SIG-M5 (cell line): ENCODE data around the gene POLR2A.

ENCODE experiments used
- DNase-seq: peaks from one replicate; lab custom pipeline; 2025; lab: John Stamatoyannopoulos, UW

The POLR2A gene

DNA sequence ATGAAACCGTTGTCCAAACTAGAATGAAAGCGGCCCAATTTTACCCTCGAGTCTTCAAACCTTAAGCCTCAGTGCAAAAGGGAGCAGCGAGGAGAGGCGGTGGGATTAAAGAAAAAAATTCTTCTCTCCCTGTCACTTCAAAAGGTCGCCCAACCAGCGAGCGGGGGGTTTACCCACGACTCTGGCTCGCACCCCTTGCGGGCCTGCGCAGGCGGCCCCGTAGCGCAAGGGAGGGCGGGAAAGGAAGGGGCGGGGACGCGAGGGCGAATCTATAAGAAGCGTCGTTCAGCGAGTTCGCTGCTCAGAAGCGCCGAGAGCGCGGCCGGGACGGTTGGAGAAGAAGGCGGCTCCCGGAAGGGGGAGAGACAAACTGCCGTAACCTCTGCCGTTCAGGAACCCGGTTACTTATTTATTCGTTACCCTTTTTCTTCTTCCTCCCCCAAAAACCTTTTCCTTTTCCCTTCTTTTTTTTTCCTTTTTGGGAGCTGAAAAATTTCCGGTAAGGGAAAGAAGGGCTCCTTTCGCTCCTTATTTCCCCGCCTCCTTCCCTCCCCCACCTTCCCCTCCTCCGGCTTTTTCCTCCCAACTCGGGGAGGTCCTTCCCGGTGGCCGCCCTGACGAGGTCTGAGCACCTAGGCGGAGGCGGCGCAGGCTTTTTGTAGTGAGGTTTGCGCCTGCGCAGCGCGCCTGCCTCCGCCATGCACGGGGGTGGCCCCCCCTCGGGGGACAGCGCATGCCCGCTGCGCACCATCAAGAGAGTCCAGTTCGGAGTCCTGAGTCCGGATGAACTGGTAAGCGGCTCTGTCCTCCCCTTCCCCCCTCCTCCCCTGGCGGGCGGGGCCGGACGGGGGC lies at the start of gene POLR2A:
TSS of gene POLR2A (plus strand) at position 300 of the 852 bp plus-strand sequence.
- peak; percentile 43 for DNase-seq

DNA sequence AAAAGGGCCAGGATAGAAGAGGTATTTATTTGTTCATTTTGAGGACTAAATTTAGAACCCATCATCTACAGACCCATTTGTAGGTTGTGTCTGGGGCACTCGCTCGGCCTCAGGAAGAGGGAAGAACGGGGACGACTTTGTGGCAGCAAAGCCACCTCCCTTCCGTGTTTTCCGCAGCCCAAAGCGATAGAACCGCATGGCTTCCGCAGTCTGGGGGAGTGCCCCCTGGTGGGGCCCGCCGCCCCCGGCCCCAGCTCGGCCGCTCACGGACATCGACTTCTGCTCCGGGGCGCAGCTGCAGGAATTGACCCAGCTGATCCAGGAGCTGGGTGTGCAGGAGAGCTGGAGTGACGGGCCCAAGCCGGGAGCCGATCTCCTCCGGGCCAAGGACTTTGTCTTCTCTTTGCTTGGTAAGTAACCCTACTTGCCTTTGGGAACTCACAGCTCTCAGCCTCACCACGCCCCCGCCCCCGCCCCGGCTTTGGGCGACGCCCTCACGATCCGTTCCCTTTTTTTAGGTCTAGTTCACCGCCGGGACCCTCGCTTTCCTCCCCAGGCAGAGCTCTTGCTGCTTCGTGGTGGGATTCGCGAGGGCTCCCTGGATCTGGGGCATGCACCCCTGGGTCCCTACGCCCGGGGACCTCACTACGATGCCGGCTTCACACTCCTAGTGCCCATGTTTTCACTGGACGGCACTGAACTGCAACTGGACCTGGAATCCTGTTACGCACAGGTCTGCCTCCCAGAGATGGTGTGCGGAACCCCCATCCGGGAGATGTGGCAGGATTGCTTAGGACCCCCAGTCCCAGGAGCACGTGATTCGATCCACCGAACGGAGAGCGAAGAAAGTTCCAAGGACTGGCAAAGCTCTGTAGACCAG lies 48.2 kb upstream of the POLR2A start:
- no peak for DNase-seq

DNA sequence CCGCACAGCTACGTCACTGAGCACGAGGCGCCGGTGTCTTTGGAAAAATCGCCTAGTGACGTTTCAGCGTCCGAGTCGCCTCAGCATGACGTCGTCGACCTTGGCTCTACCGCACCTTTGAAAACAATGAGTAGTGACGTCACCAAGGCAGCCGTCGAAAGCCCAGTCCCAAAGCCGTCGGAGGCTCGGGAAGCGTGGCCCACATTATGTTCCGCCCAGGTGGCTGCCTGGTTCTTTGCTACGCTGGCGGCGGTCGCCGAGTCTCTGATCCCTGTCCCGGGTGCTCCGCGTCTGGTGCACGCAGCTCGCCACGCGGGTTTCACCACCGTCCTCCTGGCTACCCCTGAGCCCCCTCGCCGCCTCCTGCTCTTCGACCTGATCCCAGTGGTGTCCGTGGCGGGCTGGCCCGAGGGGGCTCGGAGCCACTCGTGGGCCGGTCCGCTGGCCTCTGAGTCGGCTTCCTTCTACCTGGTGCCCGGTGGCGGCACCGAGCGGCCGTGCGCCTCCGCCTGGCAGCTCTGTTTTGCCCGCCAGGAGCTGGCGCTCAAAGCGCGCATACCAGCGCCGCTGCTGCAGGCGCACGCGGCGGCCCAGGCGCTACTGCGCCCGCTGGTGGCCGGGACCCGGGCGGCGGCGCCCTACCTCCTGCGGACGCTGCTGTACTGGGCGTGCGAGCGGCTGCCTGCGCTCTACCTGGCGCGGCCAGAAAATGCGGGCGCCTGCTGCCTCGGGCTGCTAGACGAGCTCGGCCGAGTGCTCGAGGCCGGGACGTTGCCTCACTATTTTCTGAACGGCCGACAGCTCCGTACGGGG lies 47.4 kb upstream of the POLR2A start:
- DNase-seq, result no peak

DNA sequence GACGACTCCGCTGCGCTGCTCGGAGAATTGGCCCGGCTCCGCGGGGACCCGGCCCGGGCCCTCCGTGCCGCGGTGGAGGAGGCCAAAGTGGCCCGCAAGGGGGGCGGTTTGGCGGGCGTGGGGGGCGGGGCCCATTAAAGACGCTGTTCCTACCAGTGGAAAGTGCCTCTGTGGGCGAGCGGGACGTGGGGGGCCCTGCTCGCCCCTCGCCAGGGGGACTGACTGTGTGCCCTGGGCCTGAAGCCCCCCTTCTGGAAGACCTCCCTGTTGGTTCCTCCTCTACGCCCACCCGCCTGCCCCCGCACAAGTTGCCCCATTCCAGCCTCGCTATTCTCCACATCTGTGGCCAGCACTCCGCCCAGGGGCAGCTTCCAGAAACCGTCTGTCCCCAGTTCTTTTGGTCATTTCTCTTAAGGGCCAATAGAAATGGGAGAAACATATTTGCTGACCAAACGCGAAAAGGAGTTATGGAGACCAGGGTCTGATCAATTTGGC lies 46.8 kb upstream of the POLR2A start:
- no peak for DNase-seq

DNA sequence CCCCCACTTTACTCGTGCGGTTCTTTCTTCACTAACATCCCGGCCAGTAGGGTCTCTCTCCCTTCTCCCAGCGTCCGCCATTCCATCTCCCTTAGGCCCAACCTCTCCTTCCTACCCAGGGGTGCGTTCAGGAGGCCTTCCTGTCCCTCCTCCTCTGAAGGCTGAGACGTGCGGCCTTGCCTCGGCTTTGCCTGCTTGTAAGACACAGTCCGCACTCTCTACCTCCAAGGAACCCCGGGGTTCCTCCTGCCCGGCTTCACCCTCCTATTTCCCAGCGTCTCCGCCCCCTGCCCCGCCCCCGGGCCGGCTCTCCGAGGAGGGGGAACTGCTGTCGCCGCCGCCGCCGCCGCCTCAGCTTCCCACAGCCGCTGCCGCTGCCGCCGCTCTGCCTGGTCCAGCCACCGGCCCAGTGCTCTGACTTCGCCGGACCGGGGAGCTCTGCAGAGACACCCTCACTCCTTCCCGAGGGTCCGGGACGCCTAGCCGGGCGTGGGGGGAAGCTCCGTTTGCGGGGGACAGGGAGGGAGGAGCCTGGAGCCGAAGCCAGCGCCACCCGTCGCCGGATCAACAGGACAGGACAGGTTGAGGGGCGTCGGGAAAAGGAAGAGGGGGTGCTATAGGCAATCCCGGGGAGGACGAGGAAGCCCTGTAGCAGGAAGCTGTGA lies 46.1 kb upstream of the POLR2A start:
- DNase-seq, result no peak

DNA sequence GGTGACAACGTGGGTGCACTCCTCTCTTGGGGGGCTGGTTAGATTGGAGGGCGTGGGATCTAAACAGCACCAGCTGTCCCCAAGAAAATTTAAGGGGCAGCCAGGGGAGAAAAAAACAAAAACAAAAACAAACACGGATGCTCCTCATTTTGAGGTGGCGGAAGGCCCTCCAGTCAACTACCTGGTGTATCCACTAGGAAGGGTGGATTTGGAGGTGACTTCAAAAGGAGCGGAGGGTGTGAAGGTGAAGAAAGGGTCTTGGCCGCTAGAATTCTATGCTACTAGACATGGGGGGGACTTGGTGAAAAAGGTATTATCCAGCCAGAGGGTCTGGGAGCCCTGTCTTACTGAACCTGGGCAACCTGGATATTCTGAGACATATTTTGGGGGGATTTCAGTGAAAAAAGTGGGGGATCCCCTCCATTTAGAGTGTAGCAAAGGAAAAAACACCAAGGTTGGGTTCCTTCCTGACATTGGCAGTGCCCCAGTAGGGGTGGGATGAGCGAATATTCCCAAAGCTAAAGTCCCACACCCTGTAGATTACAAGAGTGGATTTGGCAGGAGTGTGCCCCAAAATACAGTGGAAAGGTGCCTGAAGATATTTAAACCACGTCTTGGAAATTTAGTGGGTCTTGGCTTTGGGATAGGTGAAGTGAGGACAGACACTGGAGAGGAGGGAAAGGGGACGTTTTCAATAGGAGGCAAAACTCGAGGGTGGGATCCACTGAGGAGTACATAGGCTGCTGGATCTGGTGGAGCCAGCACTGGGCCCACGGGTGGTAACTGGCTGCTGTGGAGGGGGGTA lies 45.3 kb upstream of the POLR2A start:
- no peak for DNase-seq

DNA sequence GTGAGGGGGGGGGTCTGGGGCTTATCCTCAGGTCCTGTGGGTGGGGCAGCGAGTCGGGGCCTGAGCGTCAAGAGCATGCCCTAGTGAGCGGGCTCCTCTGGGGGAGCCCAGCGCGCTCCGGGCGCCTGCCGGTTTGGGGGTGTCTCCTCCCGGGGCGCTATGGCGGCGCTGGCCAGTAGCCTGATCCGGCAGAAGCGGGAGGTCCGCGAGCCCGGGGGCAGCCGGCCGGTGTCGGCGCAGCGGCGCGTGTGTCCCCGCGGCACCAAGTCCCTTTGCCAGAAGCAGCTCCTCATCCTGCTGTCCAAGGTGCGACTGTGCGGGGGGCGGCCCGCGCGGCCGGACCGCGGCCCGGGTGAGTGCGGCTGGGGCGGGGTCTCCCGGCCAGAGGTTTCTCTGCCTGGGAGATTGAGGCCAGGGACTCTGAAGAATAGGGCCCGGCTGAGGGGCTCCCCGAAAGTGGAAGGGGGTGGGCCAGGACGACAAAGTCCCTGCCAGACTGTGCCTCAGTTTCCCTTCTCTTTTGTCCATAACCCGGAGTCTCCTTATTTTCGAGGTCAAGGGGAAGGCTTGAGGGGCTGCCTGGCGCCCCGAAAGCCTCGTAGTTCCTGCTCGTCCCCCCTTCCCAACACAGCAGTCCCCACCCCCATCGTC lies 44.6 kb upstream of the POLR2A start, which contains the start of gene FGF11:
TSS of gene FGF11 (plus strand) at position 51 of the 651 bp plus-strand sequence. CDS start at position 160, 109 bp downstream.
- DNase-seq, result no peak

DNA sequence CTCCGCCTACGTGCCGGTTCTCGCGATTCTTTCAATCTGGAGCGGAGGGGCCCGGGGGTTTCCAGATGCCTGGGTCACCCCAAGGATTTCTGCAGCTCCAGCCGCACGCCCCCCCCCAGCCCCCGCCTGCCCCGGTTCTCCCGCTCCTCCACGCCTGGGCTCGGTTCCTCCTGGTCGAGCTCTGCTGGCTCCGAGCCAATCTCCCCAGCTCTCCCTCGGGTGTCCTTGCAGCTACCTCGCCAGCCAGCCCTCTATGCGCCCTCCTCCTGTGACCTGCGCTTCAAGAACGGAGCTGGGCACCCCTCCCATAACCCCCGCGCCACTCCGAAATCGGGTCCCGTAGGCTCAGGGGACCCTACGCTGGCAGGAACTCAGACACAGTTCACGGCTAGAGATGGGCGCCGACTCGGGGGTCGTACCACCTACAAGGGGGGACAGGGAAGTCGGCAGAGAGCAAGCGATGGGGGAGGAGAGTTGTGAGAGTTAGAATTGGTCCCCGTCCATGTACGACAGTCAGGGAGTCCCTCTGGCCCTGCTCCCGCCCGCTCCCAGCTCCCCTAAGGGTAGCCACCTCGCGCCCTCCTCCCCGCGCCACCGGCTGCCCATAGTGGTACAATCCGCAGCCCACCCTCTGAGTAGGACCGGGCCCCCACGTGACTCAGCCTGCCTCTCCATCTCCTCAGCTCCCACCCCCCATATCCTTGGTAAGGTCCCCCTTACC lies 43.9 kb upstream of the POLR2A start:
- no peak for DNase-seq

DNA sequence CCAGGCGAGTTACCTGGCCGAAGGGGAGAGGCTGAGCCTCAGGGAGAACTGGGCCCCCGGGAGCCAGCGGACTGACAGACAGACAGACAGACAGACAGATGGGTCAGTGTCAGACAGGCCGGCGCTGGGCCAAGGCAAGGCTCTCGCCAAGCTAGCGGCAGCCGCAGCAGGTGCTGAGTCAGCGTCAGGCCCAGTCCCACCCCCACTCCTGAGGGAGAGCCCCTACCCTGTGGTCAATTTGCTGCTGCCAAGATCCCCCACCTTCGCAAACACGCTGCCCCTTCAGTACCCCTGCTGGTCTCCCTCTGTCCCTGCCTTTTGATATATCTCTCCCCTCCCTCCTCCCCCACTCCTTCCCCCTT lies 43.4 kb upstream of the POLR2A start:
- DNase-seq, result no peak

DNA sequence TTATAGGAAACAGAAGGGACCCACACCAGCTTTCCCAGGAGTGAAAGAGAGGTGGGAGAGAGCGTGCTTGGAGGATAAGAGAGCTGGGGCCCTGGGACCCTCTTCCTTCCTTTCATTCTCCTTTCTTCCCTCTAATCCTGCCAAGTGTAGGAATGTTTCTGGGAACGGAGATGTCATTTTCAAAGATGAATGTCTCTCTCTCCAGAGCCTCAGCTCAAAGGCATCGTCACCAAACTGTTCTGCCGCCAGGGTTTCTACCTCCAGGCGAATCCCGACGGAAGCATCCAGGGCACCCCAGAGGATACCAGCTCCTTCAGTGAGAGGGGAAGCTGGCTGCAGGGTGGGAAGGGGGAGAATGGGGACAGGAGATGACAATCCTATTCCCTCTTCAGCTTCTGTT lies 42.9 kb upstream of the POLR2A start:
- no peak for DNase-seq

DNA sequence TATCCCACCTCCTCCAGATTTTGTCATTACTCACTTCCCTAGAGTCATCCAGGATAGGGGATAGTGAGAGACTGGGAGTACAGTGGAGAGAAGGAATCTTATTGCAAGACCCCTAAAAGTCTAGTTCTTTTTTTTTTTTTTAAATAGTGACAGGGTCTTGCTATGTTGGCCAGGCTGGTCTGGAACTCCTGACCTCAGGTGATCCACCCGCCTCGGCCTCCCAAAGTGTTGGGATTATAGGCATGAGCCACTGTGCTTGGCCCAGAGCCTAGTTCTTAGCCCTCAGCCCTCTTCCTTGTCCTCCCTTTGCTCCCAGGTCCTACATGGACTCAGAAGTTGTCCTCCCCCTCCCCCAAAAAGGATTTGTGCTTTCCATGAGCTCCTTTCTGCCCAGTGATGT lies 42.0 kb upstream of the POLR2A start:
- DNase-seq, result no peak

DNA sequence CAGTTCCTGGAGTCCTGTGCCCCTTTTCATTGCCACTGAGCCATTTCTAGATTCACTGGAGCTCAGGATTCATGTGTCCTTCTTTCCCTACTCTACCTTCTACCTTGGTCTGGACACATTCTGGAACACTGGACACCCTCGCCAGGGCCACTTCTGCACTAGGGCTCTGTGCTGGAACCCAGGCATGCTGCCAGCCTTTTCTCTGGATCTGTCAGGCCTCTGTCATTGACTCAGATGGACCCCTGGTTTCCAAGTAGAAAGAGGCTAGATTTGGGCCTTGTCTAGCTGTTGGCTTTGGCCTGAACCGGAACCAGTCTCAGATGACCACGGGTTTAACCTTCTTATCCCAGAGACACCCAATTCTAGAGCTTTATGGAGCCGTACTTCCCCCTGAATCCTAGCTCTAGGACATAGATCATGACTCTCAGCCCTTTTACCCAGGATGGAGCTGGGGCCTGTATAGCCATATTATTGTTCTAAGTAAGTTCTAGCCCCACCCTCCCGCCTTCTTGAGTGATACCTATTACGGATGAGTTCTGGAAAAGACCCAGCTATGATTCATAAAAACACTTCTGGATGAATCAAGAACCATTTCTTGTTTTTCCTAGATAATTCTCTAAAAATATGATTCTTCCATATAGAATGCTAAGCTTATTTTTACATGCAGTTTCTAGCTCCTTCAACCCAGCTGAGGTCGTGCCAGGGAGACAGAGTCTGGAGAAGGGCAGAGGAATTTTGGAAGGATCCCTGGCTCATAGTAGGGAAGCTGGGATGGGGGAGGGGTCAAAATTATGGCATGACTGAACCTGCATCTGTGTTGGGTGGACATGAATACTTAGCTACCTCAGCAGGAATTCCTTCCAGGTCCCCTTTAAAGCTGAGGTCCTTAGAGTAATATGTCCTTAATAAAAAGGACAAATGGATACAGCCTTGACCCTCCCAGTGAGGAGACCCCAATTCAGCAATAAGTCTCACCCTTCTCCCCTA lies 40.4 kb upstream of the POLR2A start:
- no peak for DNase-seq

DNA sequence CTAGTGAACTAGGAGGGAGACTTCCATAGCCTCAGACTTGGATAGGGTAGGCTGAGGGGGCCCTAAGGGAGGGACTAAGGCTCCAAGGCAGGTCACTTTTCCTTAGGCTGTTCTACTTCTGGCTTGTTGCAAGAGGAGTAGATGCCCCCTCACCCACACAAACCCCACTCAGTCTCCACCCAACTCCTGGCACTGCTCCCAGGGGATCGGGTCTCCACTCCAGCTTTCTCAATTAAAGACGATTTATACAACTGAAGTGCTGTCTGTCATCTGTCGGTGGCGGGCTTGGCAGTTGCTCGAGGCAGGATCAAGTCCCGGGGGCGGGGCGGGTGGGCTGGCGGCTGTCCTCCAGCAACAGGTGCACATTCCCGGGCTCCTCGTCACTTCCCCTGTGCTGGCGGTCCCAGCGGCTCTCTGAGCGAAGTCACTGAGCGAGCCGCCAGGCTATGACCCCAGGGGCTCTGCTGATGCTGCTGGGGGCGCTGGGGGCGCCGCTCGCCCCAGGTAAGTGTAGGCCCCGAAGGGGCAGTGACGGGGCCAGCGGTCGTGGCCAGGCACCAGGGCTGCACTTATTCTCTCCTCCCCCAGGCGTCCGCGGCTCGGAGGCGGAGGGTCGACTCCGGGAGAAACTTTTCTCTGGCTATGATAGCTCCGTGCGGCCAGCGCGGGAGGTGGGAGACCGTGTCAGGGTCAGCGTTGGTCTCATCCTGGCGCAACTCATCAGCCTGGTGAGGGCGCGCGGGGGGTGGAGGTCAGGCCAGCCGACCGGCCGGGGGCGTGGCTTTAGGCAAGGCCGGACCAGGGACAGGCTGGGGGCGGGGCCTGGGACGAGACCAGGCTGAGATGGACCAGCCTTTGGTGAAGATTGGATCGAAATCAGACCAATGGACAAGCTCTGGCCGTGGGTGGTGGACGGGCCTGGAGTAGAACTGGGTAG lies 39.2 kb upstream of the POLR2A start, which contains the start of gene CHRNB1:
TSS of gene CHRNB1 (plus strand) at position 380 of the 937 bp plus-strand sequence. CDS start at position 447, 67 bp downstream.
- no peak for DNase-seq

DNA sequence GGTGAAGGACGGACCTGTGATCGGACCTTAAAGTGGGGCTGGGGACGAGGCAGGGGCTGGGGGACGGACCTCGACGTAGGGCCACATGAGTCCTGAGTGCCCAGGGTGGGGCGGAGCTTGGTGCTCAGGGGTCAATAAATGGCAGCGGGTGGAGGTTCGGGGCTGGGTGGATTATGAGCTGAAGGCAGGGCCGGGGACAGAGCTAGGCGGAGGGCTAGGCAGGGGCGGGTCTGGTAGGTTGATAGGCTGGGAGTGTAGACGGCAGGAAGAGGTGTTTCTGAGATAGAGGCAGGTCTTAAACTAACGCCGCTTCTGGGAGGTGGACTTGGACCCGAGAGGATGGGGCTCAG lies 38.6 kb upstream of the POLR2A start:
- no peak for DNase-seq

DNA sequence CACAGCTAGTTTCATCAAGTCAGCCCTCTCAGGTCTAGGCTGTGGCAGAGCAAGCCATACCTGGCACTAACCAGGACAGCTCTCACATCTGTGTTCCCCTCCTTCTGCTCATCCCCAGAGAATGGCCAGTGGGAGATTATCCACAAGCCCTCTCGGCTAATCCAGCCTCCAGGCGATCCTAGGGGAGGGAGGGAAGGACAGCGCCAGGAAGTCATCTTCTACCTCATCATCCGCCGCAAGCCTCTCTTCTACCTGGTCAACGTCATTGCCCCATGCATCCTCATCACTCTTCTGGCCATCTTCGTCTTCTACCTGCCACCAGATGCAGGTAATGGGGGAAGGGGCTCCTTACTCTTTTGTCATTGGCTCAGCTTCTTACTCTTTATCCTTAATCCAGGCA lies 35.7 kb upstream of the POLR2A start:
- DNase-seq, result no peak

DNA sequence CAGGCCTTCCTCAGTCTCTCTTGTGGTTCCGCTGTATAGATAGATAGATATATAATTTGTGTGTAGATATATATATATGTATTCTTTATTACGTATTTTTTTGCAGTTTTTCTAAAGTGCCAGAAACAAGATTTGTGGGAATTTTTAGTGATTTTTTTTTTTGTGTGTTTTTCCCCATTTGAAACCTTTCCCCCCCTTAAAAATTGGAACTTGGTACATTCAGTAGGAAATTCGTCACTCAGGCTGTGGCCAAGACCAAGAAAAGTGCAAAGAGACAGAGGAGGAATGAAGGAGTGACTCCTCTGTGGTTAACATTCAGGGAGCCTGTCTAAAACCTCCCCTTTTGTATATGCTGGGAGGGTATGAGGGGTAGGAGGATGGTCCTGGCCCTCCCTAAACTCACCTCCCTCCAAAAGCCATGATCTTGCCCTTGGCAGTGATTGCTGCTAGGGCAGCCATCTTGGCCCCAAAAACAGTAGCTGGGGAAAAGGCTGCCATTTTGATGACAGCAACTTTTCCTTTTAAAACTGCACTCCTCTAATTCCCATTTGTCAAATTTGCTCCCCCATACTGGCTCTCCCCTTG lies 24.1 kb upstream of the POLR2A start:
- no peak for DNase-seq
